Esophagus (tissue), 2 donors: ENCODE results near the gene PLCB4. TPM values are rescaled to one million over a fixed set of nuclear protein-coding genes. Genes with fewer than 3 reads are reported as not detected.

ENCODE experiments used
- H3K27ac ChIP-seq, 2 donors: one replicate each; pipeline ENCODE4 v1.5.1; 2013; ENCODE audit warnings: low read depth in 2 of 2, mild to moderate bottlenecking in 2 of 2, inconsistent platforms in 1 of 2, low read length in 1 of 2, moderate library complexity in 1 of 2
- H3K27me3 ChIP-seq, 2 donors: one replicate each; pipeline ENCODE4 v1.6.1; 2013; ENCODE audit warnings: low read length in 2 of 2, control low read depth in 1 of 2, mild to moderate bottlenecking in 1 of 2; ENCODE audit not compliant: insufficient read depth in 2 of 2, control insufficient read depth in 1 of 2
- H3K36me3 ChIP-seq, 2 donors: one replicate each; pipeline ENCODE4 v1.6.1; 2013; ENCODE audit warnings: low read length in 1 of 2; ENCODE audit not compliant: control insufficient read depth in 2 of 2, insufficient read depth in 2 of 2
- H3K4me1 ChIP-seq, 2 donors: one replicate each; pipeline ENCODE4 v1.6.1; 2013; ENCODE audit warnings: low read length in 1 of 2; ENCODE audit not compliant: control insufficient read depth in 2 of 2, insufficient read depth in 2 of 2
- H3K4me3 ChIP-seq, 2 donors: one replicate each; pipeline ENCODE4 v1.5.1; 2013; ENCODE audit warnings: low read length in 2 of 2, mild to moderate bottlenecking in 2 of 2, low read depth in 1 of 2, moderate library complexity in 1 of 2
- H3K9me3 ChIP-seq, 2 donors: one replicate each; pipeline ENCODE4 v1.6.1; 2013; ENCODE audit warnings: mild to moderate bottlenecking in 2 of 2, low read depth in 1 of 2, low read length in 1 of 2, moderate library complexity in 1 of 2; ENCODE audit not compliant: control insufficient read depth in 2 of 2, insufficient read depth in 1 of 2
- WGBS, 2 donors: extraction: QIAGEN DNeasy Blood & Tissue Kit; methylation state at CpG; one replicate each; pipeline ENCODE4 v1.1.7; 2013; 5-methylcytosine and 5-hydroxymethylcytosine counted together
- polyA plus RNA-seq, 2 donors: library from polyadenylated mRNA; stranded (reverse); fragments of 200-250 nt; gene quantifications; one replicate each; pipeline ENCODE4 v1.2.3, GENCODE V29; 2013
- donor health status: healthy with polysubstance abuse.
- donor health status: Bipolar disorder and iron deficiency.

The PLCB4 gene
- polyA plus RNA-seq, 2 donors: 1.9 to 2.2 TPM

- no peaks in the 10 kb centered on the region for H3K27me3 ChIP-seq
- 52 to 65% methylated on average over 4 of the region's 4 CpGs for WGBS, 2 donors
- no peak overlapping the region for H3K4me3 ChIP-seq
- no peaks in the 10 kb centered on the region for H3K36me3 ChIP-seq
- H3K9me3 ChIP-seq: no peaks in the 10 kb centered on the region
- no peaks in the 10 kb centered on the region for H3K4me1 ChIP-seq
- H3K27ac ChIP-seq: no peak overlapping the region
Observed at GRCh38 chr20:9235518-9235917, 166.6 kb downstream of the PLCB4 start.

DNA sequence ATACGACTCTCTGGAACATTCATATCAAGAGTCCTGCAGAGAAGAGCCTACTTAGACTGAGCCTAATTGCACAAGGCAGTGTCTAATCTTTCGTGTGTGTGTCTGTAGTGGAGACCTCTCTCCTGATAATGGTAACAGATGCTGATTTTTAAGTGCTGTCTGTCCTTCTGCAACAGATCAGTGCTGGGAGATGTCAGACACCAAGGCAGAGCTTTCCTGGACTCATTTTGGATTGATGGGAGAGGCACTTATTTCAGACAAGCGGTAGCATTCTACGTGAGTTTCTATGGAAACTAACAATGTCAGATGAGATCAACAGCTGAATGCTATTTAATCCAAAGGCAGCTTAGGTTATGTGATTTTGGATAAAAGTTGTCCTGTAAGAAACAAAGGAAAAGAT is 167.6 kb downstream of the PLCB4 start:
- Histone ChIP-seq H3K36me3 (no peaks in the 10 kb centered on the region), H3K27me3 (no peaks in the 10 kb centered on the region), H3K9me3 (no peaks in the 10 kb centered on the region), H3K27ac (no peak overlapping the region), H3K4me1 (no peaks in the 10 kb centered on the region), H3K4me3 (no peak overlapping the region)
- WGBS, 2 donors: 80 to 81% methylated on average over 4 of the region's 4 CpGs

GRCh38 chr20:9241232-9241692 is 172.4 kb downstream of the PLCB4 start:
- Histone ChIP-seq H3K27me3 (no peaks in the 10 kb centered on the region), H3K4me3 (no peak overlapping the region), H3K36me3 (no peaks in the 10 kb centered on the region), H3K27ac (no peak overlapping the region), H3K9me3 (no peaks in the 10 kb centered on the region), H3K4me1 (no peaks in the 10 kb centered on the region)

DNA sequence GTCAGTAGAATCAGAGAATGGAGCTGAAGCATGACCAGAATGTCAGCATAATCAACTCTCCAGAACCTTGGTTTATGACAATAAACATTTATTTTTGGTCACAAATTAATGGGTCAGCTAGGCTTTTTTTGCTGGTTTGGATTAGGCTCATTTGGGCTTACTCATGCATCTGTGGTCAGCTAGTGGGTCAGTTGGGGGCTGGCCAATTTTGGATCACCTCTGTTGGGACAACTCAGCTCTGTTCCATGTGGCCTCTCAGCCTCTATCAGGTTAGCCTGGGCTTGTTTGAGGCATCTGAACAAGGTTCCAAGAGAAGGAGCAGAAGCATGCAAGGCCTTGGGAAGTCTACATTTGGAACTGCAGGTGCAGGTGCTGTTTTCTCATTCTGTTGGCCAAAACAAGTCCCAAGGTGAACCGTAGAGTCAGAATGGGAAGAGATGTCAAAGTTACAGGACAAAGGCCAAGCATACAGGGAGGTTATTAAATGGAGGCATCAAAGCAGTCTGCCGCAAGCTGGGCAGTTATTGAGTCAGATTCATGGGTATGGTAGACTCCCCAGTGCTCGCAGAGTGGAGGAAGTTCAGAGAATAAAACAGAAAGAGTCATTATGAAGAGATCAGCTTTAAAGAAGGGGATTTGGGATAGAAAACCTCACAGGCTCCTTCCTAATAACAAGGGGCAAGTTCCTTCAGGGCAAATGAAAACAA is 173.0 kb downstream of the PLCB4 start:
- 79 to 95% methylated on average over 3 of the region's 3 CpGs for WGBS, 2 donors
- Histone ChIP-seq H3K27ac (no peak overlapping the region), H3K4me3 (no peak overlapping the region)

DNA sequence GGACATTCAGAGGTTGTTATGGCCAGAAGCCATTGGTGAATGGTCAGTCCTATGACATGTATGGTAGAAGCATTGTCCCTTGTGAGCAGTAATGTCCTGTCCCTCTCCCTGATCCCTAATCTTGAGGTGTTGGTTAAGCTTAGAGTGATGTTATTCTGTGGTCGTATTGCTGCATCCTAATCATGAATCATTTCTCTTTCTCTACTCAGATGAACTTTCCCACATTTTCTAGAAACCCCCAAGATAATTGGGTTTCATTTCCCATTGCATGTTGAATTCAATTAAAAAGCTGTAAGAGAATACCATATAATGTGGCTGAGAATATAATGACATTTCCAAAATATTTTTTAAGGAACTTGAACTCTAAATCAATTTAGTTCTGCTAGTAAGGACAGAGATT is 175.1 kb downstream of the PLCB4 start:
- H3K4me3 ChIP-seq: no peak overlapping the region
- no peaks in the 10 kb centered on the region for H3K36me3 ChIP-seq
- no peaks in the 10 kb centered on the region for H3K9me3 ChIP-seq
- H3K4me1 ChIP-seq: no peaks in the 10 kb centered on the region
- H3K27ac ChIP-seq: no peak overlapping the region
- WGBS, 2 donors: 75 to 80% methylated on average over 1 of the region's 1 CpG
- no peaks in the 10 kb centered on the region for H3K27me3 ChIP-seq

More for the DNA sequence above, 173.0 kb downstream of the PLCB4 start:
- Histone ChIP-seq H3K9me3 (no peaks in the 10 kb centered on the region), H3K36me3 (no peaks in the 10 kb centered on the region), H3K4me1 (no peaks in the 10 kb centered on the region), H3K27me3 (no peaks in the 10 kb centered on the region)

DNA sequence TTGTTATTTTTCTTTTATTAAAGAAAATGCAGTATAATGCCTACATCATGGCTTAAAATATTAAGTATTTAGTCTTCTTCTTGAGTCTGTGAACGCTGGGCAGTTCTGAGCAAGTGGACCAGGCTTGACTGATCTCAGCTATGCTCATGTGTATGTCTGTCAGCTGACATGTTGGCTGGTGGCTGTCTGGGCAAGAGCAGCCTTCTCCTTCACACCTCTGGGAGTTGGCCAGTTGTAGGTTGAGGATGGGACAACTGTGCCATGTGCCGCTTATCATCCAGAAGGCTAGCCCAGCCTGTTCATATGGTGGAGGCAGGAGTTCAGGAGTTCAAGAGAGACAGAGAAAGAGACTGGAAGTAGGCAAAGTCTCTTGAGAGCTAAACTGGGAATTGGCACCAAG is 175.9 kb downstream of the PLCB4 start:
- 94 to 96% methylated on average over 2 of the region's 2 CpGs for WGBS, 2 donors
- H3K27ac ChIP-seq: no peak overlapping the region

GRCh38 chr20:9246731-9247130 is 177.8 kb downstream of the PLCB4 start:
- 68 to 70% methylated on average over 1 of the region's 1 CpG for WGBS, 2 donors
- Histone ChIP-seq H3K27me3 (no peaks in the 10 kb centered on the region), H3K27ac (no peak overlapping the region), H3K36me3 (no peaks in the 10 kb centered on the region), H3K9me3 (no peaks in the 10 kb centered on the region), H3K4me1 (no peaks in the 10 kb centered on the region), H3K4me3 (no peak overlapping the region)

More for the DNA sequence above, 175.9 kb downstream of the PLCB4 start:
- no peaks in the 10 kb centered on the region for H3K4me1 ChIP-seq
- H3K36me3 ChIP-seq: no peaks in the 10 kb centered on the region
- H3K4me3 ChIP-seq: no peak overlapping the region
- H3K9me3 ChIP-seq: no peaks in the 10 kb centered on the region
- H3K27me3 ChIP-seq: no peaks in the 10 kb centered on the region

DNA sequence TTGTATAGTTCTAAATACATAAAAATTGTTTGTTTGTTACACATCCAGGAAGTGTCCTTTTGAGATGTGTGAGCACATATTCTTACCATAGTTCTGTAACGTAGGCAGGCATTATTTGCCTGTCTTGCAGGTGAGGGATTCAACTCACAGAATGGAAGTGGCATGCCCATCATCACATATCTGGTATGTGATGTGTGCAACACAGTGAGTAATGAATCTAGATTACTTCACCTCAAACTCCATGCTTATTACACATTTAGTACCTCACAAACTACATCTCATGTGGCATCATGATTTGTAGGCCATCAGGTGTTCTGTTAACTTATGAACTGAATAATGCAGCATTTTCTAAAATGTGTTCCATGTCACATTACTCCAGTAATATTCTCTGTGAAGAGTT is 181.6 kb downstream of the PLCB4 start:
- no peak overlapping the region for H3K27ac ChIP-seq

DNA sequence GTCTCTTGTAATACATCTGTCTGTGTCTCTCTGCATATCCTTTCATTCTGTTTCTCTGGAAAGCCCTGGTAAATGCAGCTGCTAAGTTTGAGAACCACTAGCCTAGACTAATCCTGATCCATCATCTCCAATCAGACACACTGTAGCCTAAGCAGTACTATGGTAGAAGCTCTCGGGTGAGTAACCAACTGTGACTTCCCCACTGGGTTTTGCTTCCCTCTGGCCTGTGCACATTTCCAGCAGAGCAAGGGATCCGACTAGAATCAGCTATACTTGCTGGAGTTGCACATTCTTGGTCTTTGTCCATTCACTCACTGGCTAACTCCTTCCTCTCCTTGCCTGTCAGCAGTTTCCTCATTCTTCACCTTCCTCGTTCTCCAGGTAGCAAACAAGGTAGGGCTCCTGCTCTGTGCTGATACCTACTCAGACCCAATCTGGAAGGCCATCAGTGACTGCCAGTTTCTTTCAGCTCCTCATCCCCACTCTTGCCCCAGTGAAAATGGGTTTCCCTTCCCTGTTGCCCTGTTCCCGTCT is 184.2 kb downstream of the PLCB4 start:
- no peaks in the 10 kb centered on the region for H3K9me3 ChIP-seq
- no peaks in the 10 kb centered on the region for H3K36me3 ChIP-seq
- H3K27ac ChIP-seq: no peak overlapping the region
- H3K4me3 ChIP-seq: no peak overlapping the region
- 62 to 78% methylated on average over 4 of the region's 4 CpGs for WGBS, 2 donors
- H3K27me3 ChIP-seq: no peaks in the 10 kb centered on the region
- no peaks in the 10 kb centered on the region for H3K4me1 ChIP-seq

More for the DNA sequence above, 181.6 kb downstream of the PLCB4 start:
- 88 to 94% methylated on average over 1 of the region's 1 CpG for WGBS, 2 donors
- H3K27me3 ChIP-seq: no peaks in the 10 kb centered on the region
- H3K4me1 ChIP-seq: no peaks in the 10 kb centered on the region
- no peaks in the 10 kb centered on the region for H3K9me3 ChIP-seq
- no peak overlapping the region for H3K4me3 ChIP-seq
- H3K36me3 ChIP-seq: no peaks in the 10 kb centered on the region

- H3K9me3 ChIP-seq: no peaks in the 10 kb centered on the region
- H3K27ac ChIP-seq: no peak overlapping the region
- H3K36me3 ChIP-seq: no peaks in the 10 kb centered on the region
- H3K27me3 ChIP-seq: no peaks in the 10 kb centered on the region
- no peaks in the 10 kb centered on the region for H3K4me1 ChIP-seq
- H3K4me3 ChIP-seq: no peak overlapping the region
- WGBS, 2 donors: 68 to 97% methylated on average over 1 of the region's 1 CpG
Observed at GRCh38 chr20:9255171-9255570, 186.3 kb downstream of the PLCB4 start.
